Spleen (tissue), 13 donors: ENCODE data around the gene FDX2. TPM values are rescaled to one million over a fixed set of nuclear protein-coding genes. Genes with fewer than 3 reads are reported as not detected.

Experiments
- DNase-seq: peaks from one replicate; pipeline ENCODE4 v3.0.0-alpha.2; 2020
- H3K27ac ChIP-seq, 8 donors: fragments of 200-600 bp; sonication (generic) in 7 of 8; 1 replicate in 4 of 8; 2 replicates in 4 of 8; pipeline versions ENCODE4 v1.5.0 to v1.8.0; 2016 to 2021; ENCODE audit warnings: inconsistent platforms in 4 of 8, mild to moderate bottlenecking in 4 of 8, moderate library complexity in 1 of 8
- H3K27me3 ChIP-seq, 7 donors: fragments of 200-600 bp; sonication (generic) in 6 of 7; replicated peaks in 1 of 7; 1 replicate in 4 of 7; 2 replicates in 3 of 7; pipeline versions ENCODE4 v1.5.0 to v1.8.0; 2016 to 2021; ENCODE audit warnings: inconsistent platforms in 3 of 7, mild to moderate bottlenecking in 1 of 7
- H3K36me3 ChIP-seq, 6 donors: fragments of 200-600 bp; sonication (generic) in 5 of 6; 1 replicate in 4 of 6; 2 replicates in 2 of 6; pipeline versions ENCODE4 v1.5.0 to v1.8.0; 2016 to 2021; ENCODE audit warnings: inconsistent platforms in 2 of 6
- H3K4me1 ChIP-seq, 6 donors: fragments of 200-600 bp; sonication (generic) in 5 of 6; 1 replicate in 3 of 6; 2 replicates in 3 of 6; pipeline versions ENCODE4 v1.5.0 to v1.8.0; 2016 to 2021; ENCODE audit warnings: inconsistent platforms in 3 of 6
- H3K4me3 ChIP-seq, 8 donors: fragments of 200-600 bp; sonication (generic) in 7 of 8; 1 replicate in 4 of 8; 2 replicates in 4 of 8; pipeline versions ENCODE4 v1.5.0 to v1.8.0; 2016 to 2021; ENCODE audit warnings: inconsistent platforms in 4 of 8, mild to moderate bottlenecking in 4 of 8, moderate library complexity in 2 of 8
- H3K9me3 ChIP-seq, 8 donors: fragments of 200-600 bp; sonication (generic) in 7 of 8; 1 replicate in 4 of 8; 2 replicates in 4 of 8; pipeline versions ENCODE4 v1.5.0 to v1.8.0; 2016 to 2021; ENCODE audit warnings: inconsistent platforms in 4 of 8
- CTCF ChIP-seq, 11 experiments: fragments of 200-600 bp in 7 of 11; fragments of 450-650 bp in 4 of 11; sonication (generic) in 4 of 11; IDR thresholded peaks in 8 of 11; conservative IDR thresholded peaks in 3 of 11; 1 replicate in 7 of 11; 2 replicates in 4 of 11; pipeline versions ENCODE4 v1.4.0 to v1.8.0; 2016 to 2021; ENCODE audit warnings: antibody characterized with exemption in 11 of 11, inconsistent platforms in 4 of 11, mild to moderate bottlenecking in 1 of 11
- POLR2A ChIP-seq, 3 donors: fragments of 450-650 bp; IDR thresholded peaks; one replicate each; pipeline ENCODE4 v1.5.1; 2017; ENCODE audit warnings: antibody characterized with exemption in 3 of 3, mild to moderate bottlenecking in 1 of 3
- POLR2AphosphoS5 ChIP-seq, 3 donors: sonication (generic); formaldehyde crosslinking; IDR thresholded peaks; one replicate each; pipeline ENCODE4 v1.5.1; 2017; ENCODE audit warnings: antibody characterized with exemption in 3 of 3
- WGBS, 5 donors: extraction: QIAGEN DNeasy Blood & Tissue Kit in 3 of 5; methylation state at CpG; one replicate each; pipeline versions ENCODE4 v1.1.5 to v1.1.7; 2013 to 2018; 5-methylcytosine and 5-hydroxymethylcytosine counted together
- intact Hi-C: fragments of 100-400 bp; cut with DNase I; formaldehyde crosslinking; loops from one replicate; pipeline ENCODE4 v1.15.0; 2023; ENCODE audit warnings: low total_unique reads
- long read RNA-seq, 2 donors: transcript quantifications; one replicate each; lab custom pipeline, GENCODE V29; 2026
- polyA plus RNA-seq, 3 donors: library from polyadenylated mRNA; stranded (reverse); fragments of 200-250 nt; gene quantifications; one replicate each; pipeline ENCODE4 v1.2.1, GENCODE V29; 2013
- total RNA-seq, 7 donors: library from RNA; depleted of rRNA in 3 of 7; stranded (reverse); fragments of >200 nt in 3 of 7; fragmentation: NEBNext Ultra II Directional in 4 of 7; extraction: Animal tissue kit (Norgen Biotek cat#: 25700) in 4 of 7; gene quantifications; one replicate each; pipeline versions ENCODE4 v1.1.0 to v1.2.1, GENCODE V29; 2016 to 2021
- donor health status: healthy with polysubstance abuse.
- donor health status: DM: no; HTN: no; CAD: no; lungs with moderate emphysema.
- donor health status: DM: no; HTN: no; CAD: no.
- donor health status: Bipolar disorder and iron deficiency.
- donor health status: healthy.
- donor health status: DM: no; HTN: no; CAD: no.
- donor health status: DM: yes; HTN: yes; CAD: no.

The FDX2 gene
- total RNA-seq (10 to 100 TPM in 6 of 7 donors, 1 to 10 TPM in 1; 9.1 to 28.1 (median 11.2) TPM), polyA plus RNA-seq (10 to 100 TPM; 16.1 to 27.9 (median 19.8) TPM)
- long read RNA-seq, donor 1, transcript FDX2-202 (5 exons, 1,012 nt) = major isoform, 11 of 15 reads
- long read RNA-seq, donor 1, partial matches to known transcripts = 0 of 15 reads
- long read RNA-seq, donor 1, other reads (novel, unspliced or antisense) = 0 of 15 reads
- long read RNA-seq, donor 2, partial matches to known transcripts = 0 of 7 reads
- long read RNA-seq, donor 2, other reads (novel, unspliced or antisense) = 0 of 7 reads

GRCh38 chr19:10315335-10316214 is at the start of gene FDX2:
Gene FDX2 (minus strand): TSS chr19:10316015. CDS start chr19:10315996, 19 bp downstream.
- WGBS, 5 donors = 1 to 2% (median 1%) methylated on average over 38 to 55 of the region's 55 CpGs
- H3K27ac ChIP-seq = peak within 1 kb of the TSS in 6 of 8 donors; percentile 26 to 80 (median 66)
- H3K27me3 ChIP-seq = no peaks in the 10 kb centered on the region
- H3K4me1 ChIP-seq = peaks cover 12 to 26% (median 21%) of the 10 kb centered on the region in 6 donors
- intact Hi-C loops = no loop called here
- peak within 1 kb of the TSS; percentile 81 to 99 (median 96) for H3K4me3 ChIP-seq
- TF ChIP-seq POLR2AphosphoS5 (IDR thresholded peaks at IDR 0.05) = peak; percentile 88 to 94 (median 89)
- no peak for TF ChIP-seq POLR2A (IDR thresholded peaks at IDR 0.05)
- DNase-seq = peak; percentile 95
- H3K9me3 ChIP-seq = no peaks in the 10 kb centered on the region
- peaks cover 0 to 64% (median 44%) of the 10 kb centered on the region in 6 donors for H3K36me3 ChIP-seq

GRCh38 chr19:10365518-10365917 is 49.7 kb upstream of the FDX2 start:
- Histone ChIP-seq H3K4me3 (no peak overlapping the region), H3K27me3 (no peaks in the 10 kb centered on the region), H3K36me3 (peaks cover 0 to 100% (median 98%) of the 10 kb centered on the region in 6 donors), H3K27ac (no peak overlapping the region), H3K4me1 (no peaks in the 10 kb centered on the region), H3K9me3 (no peaks in the 10 kb centered on the region)
- TF ChIP-seq POLR2AphosphoS5 (IDR thresholded peaks at IDR 0.05) (peak in 1 of 3 donors; percentile 57), CTCF (IDR thresholded peaks at IDR 0.05 in 8 of 11, conservative IDR thresholded peaks at IDR 0.05 in 3 of 11) (no peak), POLR2A (IDR thresholded peaks at IDR 0.05) (no peak)
- WGBS, 5 donors = 94 to 97% (median 95%) methylated on average over 22 to 23 of the region's 23 CpGs
- intact Hi-C loops = no loop called here
- no peak for DNase-seq

- Histone ChIP-seq H3K4me3 (no peak overlapping the region), H3K4me1 (no peaks in the 10 kb centered on the region), H3K36me3 (peaks cover 0 to 100% (median 97%) of the 10 kb centered on the region in 6 donors), H3K27me3 (no peaks in the 10 kb centered on the region), H3K9me3 (no peaks in the 10 kb centered on the region), H3K27ac (no peak overlapping the region)
- peak in 2 of 3 donors; percentile 6 to 35 for TF ChIP-seq POLR2AphosphoS5 (IDR thresholded peaks at IDR 0.05)
- TF ChIP-seq CTCF (IDR thresholded peaks at IDR 0.05 in 8 of 11, conservative IDR thresholded peaks at IDR 0.05 in 3 of 11) = no peak
- WGBS, 5 donors = 89 to 100% (median 93%) methylated on average over 2 to 19 of the region's 19 CpGs
- DNase-seq = no peak
- intact Hi-C loops = no loop called here
These were observed 48.8 kb upstream of the FDX2 start for GRCh38 chr19:10364644-10365043.

- no peak for DNase-seq
- intact Hi-C loops = no loop called here
- TF ChIP-seq CTCF (IDR thresholded peaks at IDR 0.05 in 8 of 11, conservative IDR thresholded peaks at IDR 0.05 in 3 of 11) (no peak), POLR2A (IDR thresholded peaks at IDR 0.05) (no peak), POLR2AphosphoS5 (IDR thresholded peaks at IDR 0.05) (no peak)
- Histone ChIP-seq H3K36me3 (peaks cover 0 to 100% (median 96%) of the 10 kb centered on the region in 6 donors), H3K4me1 (no peaks in the 10 kb centered on the region), H3K27ac (no peak overlapping the region), H3K4me3 (no peak overlapping the region), H3K27me3 (no peaks in the 10 kb centered on the region), H3K9me3 (no peaks in the 10 kb centered on the region)
- 86 to 94% (median 88%) methylated on average over 12 of the region's 12 CpGs for WGBS, 5 donors
These were observed 48.0 kb upstream of the FDX2 start for GRCh38 chr19:10363789-10364281.
